Esophagus mucosa (tissue), 1 donor: Measurements from ENCODE around the gene HK3. TPM values are rescaled to one million over a fixed set of nuclear protein-coding genes. Genes with fewer than 3 reads are reported as not detected.

Source experiments
- ATAC-seq: fragments of 200-7000 bp; cut with Tn5 transposase; one replicate; pipeline ENCODE4 v1.9.1; 2020
- total RNA-seq: library from RNA; stranded (reverse); gene quantifications from one replicate; pipeline ENCODE4 v1.2.4, GENCODE V29; 2023
- donor health status: DM: yes; HTN: yes; CAD: no.

Gene HK3
- total RNA-seq, 1 donor from 2014 or later, result 1.4 TPM

DNA sequence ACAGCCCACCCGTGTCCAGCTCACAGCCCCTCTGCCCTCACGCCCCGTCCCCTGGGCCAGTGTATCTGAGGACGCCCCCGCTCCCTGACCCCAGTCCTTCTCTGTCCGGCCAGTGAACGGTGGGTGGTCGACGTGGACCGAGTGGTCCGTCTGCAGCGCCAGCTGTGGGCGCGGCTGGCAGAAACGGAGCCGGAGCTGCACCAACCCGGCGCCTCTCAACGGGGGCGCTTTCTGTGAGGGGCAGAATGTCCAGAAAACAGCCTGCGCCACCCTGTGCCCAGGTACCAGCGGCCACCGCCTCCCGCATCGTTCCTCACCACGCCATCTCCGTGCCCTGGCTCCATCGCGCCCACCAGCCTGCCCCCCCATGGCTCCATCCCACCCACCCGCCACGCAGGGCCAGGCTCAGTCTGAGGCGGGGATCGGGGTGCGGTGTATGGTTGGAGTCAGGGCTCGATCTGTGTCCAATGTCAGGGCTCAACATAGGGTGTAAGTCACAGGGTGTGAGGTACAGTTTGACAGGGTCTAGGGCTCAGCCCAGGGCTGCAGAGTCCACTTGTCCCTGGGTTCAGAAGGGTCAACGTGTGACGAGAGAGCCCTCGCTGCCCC is 29.5 kb downstream of the HK3 start:
- ATAC-seq, result no peak

GRCh38 chr5:176868731-176869130 is 30.4 kb downstream of the HK3 start:
- no peak for ATAC-seq

- ATAC-seq, result no peak
Measured at GRCh38 chr5:176868126-176868525, 31.0 kb downstream of the HK3 start.

GRCh38 chr5:176866707-176867310 is 32.3 kb downstream of the HK3 start:
- ATAC-seq, result no peak

DNA sequence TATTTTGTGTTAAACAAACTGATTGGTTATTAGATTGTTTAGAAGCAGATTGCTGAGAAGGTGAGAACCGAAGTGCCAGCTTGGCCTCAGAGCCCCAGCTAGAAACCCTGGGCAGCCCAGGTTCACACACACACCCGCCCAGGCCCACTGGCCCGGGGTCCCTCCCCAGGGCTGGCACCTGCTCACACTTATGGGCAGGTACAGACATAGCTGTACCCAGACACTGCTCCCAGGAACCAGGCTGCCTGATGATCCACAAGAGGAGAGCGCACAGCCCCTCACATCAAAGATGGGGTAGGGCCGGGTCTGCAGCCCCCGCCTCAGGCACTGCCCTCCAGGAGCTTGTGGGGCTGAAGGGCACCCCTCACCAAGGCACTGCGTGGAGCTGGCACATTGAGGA is 33.2 kb downstream of the HK3 start:
- no peak for ATAC-seq

DNA sequence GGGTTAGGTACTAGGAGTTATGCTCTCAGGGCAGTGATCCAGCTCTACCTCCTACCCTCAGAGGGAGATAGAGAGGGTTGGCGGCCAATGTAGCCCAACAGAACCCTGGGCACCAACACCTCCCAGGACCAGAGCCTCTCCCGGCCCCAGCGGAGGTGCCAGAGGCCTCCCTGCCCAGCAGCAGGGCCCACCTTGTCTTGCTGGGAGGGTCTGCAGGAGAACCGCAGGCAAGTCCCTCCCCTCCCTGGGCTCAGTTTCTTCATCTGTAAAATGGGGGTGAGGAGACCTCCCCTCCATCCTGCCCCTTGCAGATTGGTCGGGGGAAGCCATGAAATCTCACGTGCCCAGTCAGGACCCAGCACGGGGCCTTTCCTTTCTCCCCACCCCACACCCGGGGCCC is 34.4 kb downstream of the HK3 start:
- ATAC-seq, result no peak

DNA sequence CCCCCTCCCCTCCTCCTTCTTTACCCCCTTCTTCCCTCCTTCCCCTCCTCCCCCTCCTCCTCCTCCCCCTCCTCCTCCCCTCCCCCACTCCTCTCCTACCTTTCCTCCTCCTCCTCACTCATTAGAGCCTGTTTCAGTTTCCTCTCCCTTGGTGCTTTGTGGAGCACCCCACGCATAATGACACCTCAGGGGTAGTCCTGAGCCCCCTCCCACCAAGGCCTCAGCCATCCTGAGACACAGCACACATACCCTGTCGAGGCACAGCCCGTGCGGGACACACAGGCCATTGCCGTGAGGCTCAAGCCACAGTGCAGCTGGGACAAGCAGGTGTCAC is 35.4 kb downstream of the HK3 start:
- no peak for ATAC-seq

- ATAC-seq, result no peak
Measured at GRCh38 chr5:176863041-176863764, 35.9 kb downstream of the HK3 start.

GRCh38 chr5:176862330-176862995 is 36.7 kb downstream of the HK3 start:
- no peak for ATAC-seq

DNA sequence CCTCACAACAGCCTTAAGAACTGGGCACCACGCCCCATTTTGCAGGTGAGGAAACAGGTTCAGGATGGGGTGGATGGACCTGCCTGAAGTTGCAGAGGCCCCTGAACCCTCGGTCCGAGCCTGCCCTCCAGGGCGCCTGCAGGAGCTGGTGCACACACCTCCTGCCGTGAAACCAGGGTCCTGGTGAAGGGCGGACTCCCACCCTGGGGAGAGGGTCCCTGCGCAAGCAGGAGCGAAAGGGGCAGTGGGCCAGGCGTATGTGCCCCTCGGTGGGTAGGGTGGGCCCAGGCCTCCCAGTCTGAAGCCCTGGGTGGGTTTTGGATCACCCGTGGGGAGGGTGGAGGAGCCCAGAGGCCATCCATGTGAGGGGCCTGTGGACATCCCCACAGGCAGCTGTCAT is 37.9 kb downstream of the HK3 start:
- peak; percentile 9 for ATAC-seq

- ATAC-seq, result no peak
Measured at GRCh38 chr5:176860381-176860780, 38.8 kb downstream of the HK3 start.

GRCh38 chr5:176859916-176860315 is 39.2 kb downstream of the HK3 start:
- no peak for ATAC-seq

DNA sequence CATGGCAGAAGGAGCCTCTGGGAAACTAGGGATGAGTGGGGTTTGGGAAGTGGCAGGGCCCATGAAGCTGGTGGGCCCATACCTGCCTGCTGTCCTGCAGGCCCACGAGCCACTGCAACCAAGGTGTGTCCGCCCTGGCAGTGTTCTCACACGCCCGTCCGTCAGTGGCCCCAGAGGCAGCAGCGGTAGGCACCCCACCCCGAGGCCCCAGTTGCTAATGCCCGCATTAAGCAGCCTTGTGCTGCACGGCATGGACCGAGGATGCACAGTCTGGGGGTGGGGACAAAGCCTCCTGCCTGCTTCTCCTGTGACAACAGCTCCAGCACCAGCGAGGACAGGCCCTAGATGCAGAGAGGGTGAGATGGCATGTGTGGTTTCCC is 41.3 kb downstream of the HK3 start:
- ATAC-seq, result no peak

DNA sequence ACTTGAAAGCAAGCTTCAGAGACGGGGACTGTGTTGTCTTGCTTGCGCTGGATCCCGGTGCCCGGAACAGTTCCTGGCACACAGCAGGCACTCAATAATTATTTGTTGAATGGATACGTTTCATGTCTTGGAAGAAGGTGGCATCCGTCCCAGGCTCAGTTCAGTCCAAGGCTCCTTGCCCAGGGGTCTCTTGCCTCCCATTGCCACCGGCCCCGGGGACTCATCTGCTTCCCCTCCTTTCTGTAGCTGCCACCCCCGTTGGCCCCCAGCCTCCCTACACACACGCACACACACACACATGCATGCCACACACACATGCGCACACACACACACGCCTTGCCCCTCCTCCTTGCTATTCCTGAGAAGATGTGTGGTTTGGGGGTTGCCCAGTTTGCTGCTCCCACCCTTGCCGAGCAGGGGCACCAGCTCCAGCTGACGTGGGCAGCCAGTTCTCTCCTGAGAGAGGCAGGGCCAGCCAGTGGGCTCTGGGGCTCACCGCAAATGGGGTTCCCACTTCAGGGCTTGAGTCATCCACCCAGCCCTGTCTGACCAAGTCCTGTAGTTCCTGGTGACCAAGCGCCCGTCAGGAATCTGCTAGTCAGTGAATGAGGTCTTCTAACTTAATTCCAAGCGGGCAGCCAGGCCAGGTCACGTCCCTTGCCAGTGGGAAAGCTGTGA is 41.8 kb downstream of the HK3 start:
- ATAC-seq, result no peak

- ATAC-seq, result no peak
Measured at GRCh38 chr5:176856746-176857145, 42.4 kb downstream of the HK3 start.

GRCh38 chr5:176855598-176855997 is 43.5 kb downstream of the HK3 start:
- ATAC-seq, result no peak

DNA sequence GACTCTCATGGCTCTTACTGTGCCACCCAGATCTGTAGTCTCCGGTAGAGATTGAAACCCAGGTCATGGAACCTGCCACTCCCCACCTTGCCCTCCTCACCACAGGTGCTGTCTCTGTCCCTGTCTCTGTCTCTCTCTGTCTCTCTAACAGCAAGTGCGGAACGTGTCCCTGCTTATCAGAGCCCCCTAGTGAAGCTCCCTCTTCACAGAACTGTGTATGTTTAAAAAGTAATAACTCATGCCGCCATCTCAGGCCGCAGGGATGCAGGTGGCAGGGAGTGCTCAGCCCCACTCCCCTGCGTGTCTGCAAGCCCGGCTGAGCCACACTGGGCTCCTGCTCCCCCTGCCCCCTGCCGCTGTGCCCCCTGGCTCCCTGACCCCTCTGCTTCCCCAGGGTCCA is 45.0 kb downstream of the HK3 start:
- ATAC-seq, result no peak

DNA sequence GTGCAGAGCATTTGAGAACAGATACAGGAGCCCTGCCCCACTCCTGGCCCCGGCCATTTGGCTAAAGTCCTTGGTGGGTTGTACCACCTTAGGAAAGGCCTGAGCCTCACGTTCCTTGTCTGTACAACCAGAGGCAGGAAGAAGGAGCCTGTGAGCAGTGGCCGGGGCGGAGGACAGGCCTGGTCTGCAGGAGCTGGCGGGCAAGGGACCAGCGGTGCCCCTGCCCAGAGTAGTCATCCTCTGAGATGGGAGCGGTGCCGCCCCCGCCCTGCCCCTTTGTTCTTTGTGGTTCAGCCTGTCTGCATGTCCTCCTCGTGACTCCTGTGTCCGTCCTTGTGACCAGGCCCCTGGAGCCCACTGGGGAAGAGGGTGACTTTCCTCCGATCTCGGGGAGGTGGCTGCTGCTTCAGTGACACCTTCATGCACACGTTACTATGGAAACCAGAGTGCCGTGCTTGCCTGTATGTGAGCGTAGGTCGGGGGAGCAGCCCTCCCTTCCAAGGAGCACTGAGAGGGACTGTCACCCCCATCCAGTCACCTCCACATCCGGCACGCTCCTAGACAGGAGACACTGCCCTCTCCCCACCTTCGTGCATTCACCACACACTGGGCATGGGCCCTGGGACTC is 45.9 kb downstream of the HK3 start:
- ATAC-seq, result no peak

GRCh38 chr5:176851871-176852658 is 47.1 kb downstream of the HK3 start:
- ATAC-seq, result no peak

DNA sequence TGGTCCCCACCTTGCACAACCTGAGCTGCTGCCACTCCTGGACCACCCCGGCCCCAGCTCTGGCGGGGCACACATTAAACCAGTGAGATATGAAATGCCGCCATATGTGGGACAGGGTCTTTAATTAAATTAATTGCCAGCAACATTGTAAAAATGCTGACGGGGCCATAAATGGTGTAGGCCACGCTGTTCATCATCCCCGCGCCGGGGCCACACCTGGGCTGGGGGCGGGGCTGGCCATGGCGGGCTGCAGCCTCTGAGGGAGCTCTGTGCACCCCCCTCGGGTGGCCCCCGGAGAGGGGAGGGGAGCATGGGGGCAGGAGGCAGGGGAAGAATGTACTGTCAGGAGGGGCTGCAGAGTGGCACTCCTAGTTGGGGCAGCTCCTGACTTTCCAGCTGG is 47.8 kb downstream of the HK3 start:
- no peak for ATAC-seq

GRCh38 chr5:176850371-176851245 is 48.5 kb downstream of the HK3 start:
- ATAC-seq, result no peak
